ENCODE results near the gene ZNF138. TPM values are rescaled to one million over a fixed set of nuclear protein-coding genes. Genes with fewer than 3 reads are reported as not detected.

The ZNF138 gene
- polyA plus RNA-seq, 1 donor from 2014 or later: 50.4 TPM

DNA sequence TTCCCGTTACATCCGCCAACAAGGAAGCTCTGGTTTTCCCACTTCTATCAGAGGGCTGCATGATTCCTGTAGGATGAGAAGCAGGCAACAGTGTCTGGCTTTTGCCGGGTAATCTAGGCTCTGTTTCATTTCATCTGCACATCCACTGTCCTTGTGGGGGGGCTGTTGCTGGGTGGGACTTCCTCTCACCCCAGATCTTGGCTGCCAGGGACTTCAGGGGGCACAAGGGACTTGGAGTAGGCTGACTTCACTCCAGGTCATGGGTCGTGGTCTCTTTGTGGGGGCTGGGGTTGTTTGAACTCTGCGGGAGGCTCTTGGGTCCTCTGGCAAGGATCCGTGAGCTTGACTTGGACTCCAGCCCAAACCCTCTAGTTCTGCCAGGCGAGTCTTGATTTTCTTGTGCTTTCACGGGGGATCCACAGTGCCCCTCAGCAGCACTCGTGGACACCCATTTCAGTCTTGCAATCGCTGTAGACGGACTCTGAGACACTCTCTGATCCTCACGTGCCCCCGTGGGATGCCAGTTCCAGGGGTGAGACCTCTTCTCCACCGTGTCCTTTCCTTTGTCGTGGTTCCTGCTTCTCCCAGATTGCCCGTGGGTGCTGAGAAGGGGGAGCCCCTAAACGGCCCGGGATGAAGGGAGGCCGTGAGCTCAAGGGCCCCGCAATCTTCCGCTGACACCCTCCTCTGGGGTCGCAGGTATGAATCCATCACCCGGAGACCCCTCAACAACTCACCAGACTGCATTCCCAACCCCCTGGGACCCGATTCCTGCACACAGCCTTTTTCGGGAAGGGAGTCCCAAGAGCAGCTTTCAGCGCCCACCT is 87.4 kb downstream of the ZNF138 start:
- Histone ChIP-seq H3K79me2 (replicated peaks; ENCODE audit: insufficient read depth, low read length) (no peaks in the 10 kb centered on the region), H3K36me3 (ENCODE audit: insufficient read depth, low read length) (no peaks in the 10 kb centered on the region), H3F3A (ENCODE audit: insufficient read depth, low read length, poor library complexity, severe bottlenecking) (no peaks in the 10 kb centered on the region), H3K4me3 (ENCODE audit: low read length) (no peak overlapping the region), H3K27me3 (ENCODE audit: insufficient read depth, low read depth, low read length) (no peaks in the 10 kb centered on the region), H3K9me2 (ENCODE audit: insufficient read depth, low read length) (no peaks in the 10 kb centered on the region), H3K27ac (ENCODE audit: low read length) (no peak overlapping the region), H3K9ac (ENCODE audit: low read length) (no peak overlapping the region), H3K9me3 (ENCODE audit: low read length) (peaks cover 23% of the 10 kb centered on the region), H2AFZ (ENCODE audit: low read depth, low read length) (no peak overlapping the region), H3K4me2 (ENCODE audit: low read length) (no peak overlapping the region), H4K20me1 (ENCODE audit: insufficient read depth) (no peaks in the 10 kb centered on the region)
- TF ChIP-seq POLR2AphosphoS5 (IDR thresholded peaks at IDR 0.05) (no peak), TAF1 (IDR thresholded peaks at IDR 0.05; ENCODE audit: low read depth) (no peak), RAD21 (conservative IDR thresholded peaks at IDR 0.05) (no peak), EP300 (conservative IDR thresholded peaks at IDR 0.05; ENCODE audit: poor library complexity, severe bottlenecking) (no peak)
- TF ChIP-seq, protein P1, sequence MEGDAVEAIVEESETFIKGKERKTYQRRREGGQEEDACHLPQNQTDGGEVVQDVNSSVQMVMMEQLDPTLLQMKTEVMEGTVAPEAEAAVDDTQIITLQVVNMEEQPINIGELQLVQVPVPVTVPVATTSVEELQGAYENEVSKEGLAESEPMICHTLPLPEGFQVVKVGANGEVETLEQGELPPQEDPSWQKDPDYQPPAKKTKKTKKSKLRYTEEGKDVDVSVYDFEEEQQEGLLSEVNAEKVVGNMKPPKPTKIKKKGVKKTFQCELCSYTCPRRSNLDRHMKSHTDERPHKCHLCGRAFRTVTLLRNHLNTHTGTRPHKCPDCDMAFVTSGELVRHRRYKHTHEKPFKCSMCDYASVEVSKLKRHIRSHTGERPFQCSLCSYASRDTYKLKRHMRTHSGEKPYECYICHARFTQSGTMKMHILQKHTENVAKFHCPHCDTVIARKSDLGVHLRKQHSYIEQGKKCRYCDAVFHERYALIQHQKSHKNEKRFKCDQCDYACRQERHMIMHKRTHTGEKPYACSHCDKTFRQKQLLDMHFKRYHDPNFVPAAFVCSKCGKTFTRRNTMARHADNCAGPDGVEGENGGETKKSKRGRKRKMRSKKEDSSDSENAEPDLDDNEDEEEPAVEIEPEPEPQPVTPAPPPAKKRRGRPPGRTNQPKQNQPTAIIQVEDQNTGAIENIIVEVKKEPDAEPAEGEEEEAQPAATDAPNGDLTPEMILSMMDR (IDR thresholded peaks at IDR 0.05; ENCODE audit: poor library complexity, severe bottlenecking): no peak
- TF ChIP-seq, protein P2, sequence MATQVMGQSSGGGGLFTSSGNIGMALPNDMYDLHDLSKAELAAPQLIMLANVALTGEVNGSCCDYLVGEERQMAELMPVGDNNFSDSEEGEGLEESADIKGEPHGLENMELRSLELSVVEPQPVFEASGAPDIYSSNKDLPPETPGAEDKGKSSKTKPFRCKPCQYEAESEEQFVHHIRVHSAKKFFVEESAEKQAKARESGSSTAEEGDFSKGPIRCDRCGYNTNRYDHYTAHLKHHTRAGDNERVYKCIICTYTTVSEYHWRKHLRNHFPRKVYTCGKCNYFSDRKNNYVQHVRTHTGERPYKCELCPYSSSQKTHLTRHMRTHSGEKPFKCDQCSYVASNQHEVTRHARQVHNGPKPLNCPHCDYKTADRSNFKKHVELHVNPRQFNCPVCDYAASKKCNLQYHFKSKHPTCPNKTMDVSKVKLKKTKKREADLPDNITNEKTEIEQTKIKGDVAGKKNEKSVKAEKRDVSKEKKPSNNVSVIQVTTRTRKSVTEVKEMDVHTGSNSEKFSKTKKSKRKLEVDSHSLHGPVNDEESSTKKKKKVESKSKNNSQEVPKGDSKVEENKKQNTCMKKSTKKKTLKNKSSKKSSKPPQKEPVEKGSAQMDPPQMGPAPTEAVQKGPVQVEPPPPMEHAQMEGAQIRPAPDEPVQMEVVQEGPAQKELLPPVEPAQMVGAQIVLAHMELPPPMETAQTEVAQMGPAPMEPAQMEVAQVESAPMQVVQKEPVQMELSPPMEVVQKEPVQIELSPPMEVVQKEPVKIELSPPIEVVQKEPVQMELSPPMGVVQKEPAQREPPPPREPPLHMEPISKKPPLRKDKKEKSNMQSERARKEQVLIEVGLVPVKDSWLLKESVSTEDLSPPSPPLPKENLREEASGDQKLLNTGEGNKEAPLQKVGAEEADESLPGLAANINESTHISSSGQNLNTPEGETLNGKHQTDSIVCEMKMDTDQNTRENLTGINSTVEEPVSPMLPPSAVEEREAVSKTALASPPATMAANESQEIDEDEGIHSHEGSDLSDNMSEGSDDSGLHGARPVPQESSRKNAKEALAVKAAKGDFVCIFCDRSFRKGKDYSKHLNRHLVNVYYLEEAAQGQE (IDR thresholded peaks at IDR 0.05; ENCODE audit: borderline replicate concordance): no peak

- Histone ChIP-seq H3K4me3 (ENCODE audit: low read length) (no peak overlapping the region), H3K27ac (ENCODE audit: low read length) (no peak overlapping the region), H3K79me2 (replicated peaks; ENCODE audit: insufficient read depth, low read length) (no peaks in the 10 kb centered on the region), H2AFZ (ENCODE audit: low read depth, low read length) (no peak overlapping the region), H3F3A (ENCODE audit: insufficient read depth, low read length, poor library complexity, severe bottlenecking) (no peaks in the 10 kb centered on the region), H3K9ac (ENCODE audit: low read length) (no peak overlapping the region), H4K20me1 (ENCODE audit: insufficient read depth) (no peaks in the 10 kb centered on the region), H3K9me3 (ENCODE audit: low read length) (peaks cover 23% of the 10 kb centered on the region), H3K9me2 (ENCODE audit: insufficient read depth, low read length) (no peaks in the 10 kb centered on the region), H3K4me2 (ENCODE audit: low read length) (no peak overlapping the region), H3K36me3 (ENCODE audit: insufficient read depth, low read length) (no peaks in the 10 kb centered on the region), H3K27me3 (ENCODE audit: insufficient read depth, low read depth, low read length) (peaks cover under 1% of the 10 kb centered on the region)
- TF ChIP-seq, protein P2 (IDR thresholded peaks at IDR 0.05; ENCODE audit: borderline replicate concordance): no peak
- TF ChIP-seq EP300 (conservative IDR thresholded peaks at IDR 0.05; ENCODE audit: poor library complexity, severe bottlenecking): no peak
- TF ChIP-seq TAF1 (IDR thresholded peaks at IDR 0.05; ENCODE audit: low read depth): no peak
- TF ChIP-seq MXI1 (conservative IDR thresholded peaks at IDR 0.05; ENCODE audit: poor library complexity, severe bottlenecking): no peak
- TF ChIP-seq RAD21 (conservative IDR thresholded peaks at IDR 0.05): no peak
- no peak for TF ChIP-seq SMC3 (conservative IDR thresholded peaks at IDR 0.05; ENCODE audit: poor library complexity)
- no peak for TF ChIP-seq EZH2 (IDR thresholded peaks at IDR 0.05; ENCODE audit: borderline replicate concordance, insufficient read depth, low read length, poor library complexity, severe bottlenecking)
- TF ChIP-seq, protein P1 (IDR thresholded peaks at IDR 0.05; ENCODE audit: poor library complexity, severe bottlenecking): no peak
- TF ChIP-seq POLR2AphosphoS5 (IDR thresholded peaks at IDR 0.05): no peak
These were observed 88.3 kb downstream of the ZNF138 start for GRCh38 chr7:64882341-64883112.

All from neural cell (in vitro differentiated cells).